ENCODE data around the gene FSTL4. TPM values are rescaled to one million over a fixed set of nuclear protein-coding genes. Genes with fewer than 3 reads are reported as not detected.
"Not testable (repeated sequence)": the region's sequence is repeated elsewhere in the genome, so short reads cannot be mapped to it uniquely, and the experiment has no call there.

FSTL4 gene
- total RNA-seq, 1 donor from 2014 or later: 0.07 TPM

GRCh38 chr5:133193794-133194193, 418.5 kb downstream of the FSTL4 start:
- H3K9me3 Mint-ChIP-seq (ENCODE audit: low read depth): no peaks in the 10 kb centered on the region
- DNase-seq (ENCODE audit: low spot score): no peak

GRCh38 chr5:133192716-133193115, 419.6 kb downstream of the FSTL4 start:
- no peaks in the 10 kb centered on the region for H3K36me3 Mint-ChIP-seq (ENCODE audit: low read depth)
- DNase-seq (ENCODE audit: low spot score): no peak
- no peaks in the 10 kb centered on the region for H3K9me3 Mint-ChIP-seq (ENCODE audit: low read depth)
- H3K27me3 Mint-ChIP-seq (ENCODE audit: low read depth): peaks cover 8% of the 10 kb centered on the region
- peaks cover 4% of the 10 kb centered on the region for H3K4me1 Mint-ChIP-seq (ENCODE audit: low read depth)
- H3K27ac Mint-ChIP-seq (ENCODE audit: unreplicated experiment): no peak overlapping the region
- no peak for TF ChIP-seq CTCF (IDR thresholded peaks at IDR 0.05)
- no peak overlapping the region for H3K4me3 Mint-ChIP-seq (ENCODE audit: unreplicated experiment)

More at GRCh38 chr5:133193794-133194193, 418.5 kb downstream of the FSTL4 start:
- no peak for TF ChIP-seq CTCF (IDR thresholded peaks at IDR 0.05)
- no peaks in the 10 kb centered on the region for H3K36me3 Mint-ChIP-seq (ENCODE audit: low read depth)
- H3K4me1 Mint-ChIP-seq (ENCODE audit: low read depth): peaks cover 4% of the 10 kb centered on the region
- H3K4me3 Mint-ChIP-seq (ENCODE audit: unreplicated experiment): no peak overlapping the region
- no peak overlapping the region for H3K27ac Mint-ChIP-seq (ENCODE audit: unreplicated experiment)
- H3K27me3 Mint-ChIP-seq (ENCODE audit: low read depth): peaks cover 3% of the 10 kb centered on the region

GRCh38 chr5:133189881-133190280, 422.5 kb downstream of the FSTL4 start:
- Mint-ChIP-seq H3K4me1 (ENCODE audit: low read depth) (no peaks in the 10 kb centered on the region), H3K27ac (ENCODE audit: unreplicated experiment) (no peak overlapping the region)
- no peak for DNase-seq (ENCODE audit: low spot score)

GRCh38 chr5:133179405-133179804, 432.9 kb downstream of the FSTL4 start:
- no peaks in the 10 kb centered on the region for H3K4me1 Mint-ChIP-seq (ENCODE audit: low read depth)
- no peak overlapping the region for H3K4me3 Mint-ChIP-seq (ENCODE audit: unreplicated experiment)
- peaks cover 3% of the 10 kb centered on the region for H3K27me3 Mint-ChIP-seq (ENCODE audit: low read depth)
- no peak for TF ChIP-seq CTCF (IDR thresholded peaks at IDR 0.05)
- H3K27ac Mint-ChIP-seq (ENCODE audit: unreplicated experiment): no peak overlapping the region
- H3K9me3 Mint-ChIP-seq (ENCODE audit: low read depth): no peaks in the 10 kb centered on the region
- H3K36me3 Mint-ChIP-seq (ENCODE audit: low read depth): no peaks in the 10 kb centered on the region
- DNase-seq (ENCODE audit: low spot score): no peak

More at GRCh38 chr5:133189881-133190280, 422.5 kb downstream of the FSTL4 start:
- no peaks in the 10 kb centered on the region for H3K36me3 Mint-ChIP-seq (ENCODE audit: low read depth)
- no peak for TF ChIP-seq CTCF (IDR thresholded peaks at IDR 0.05)
- H3K27me3 Mint-ChIP-seq (ENCODE audit: low read depth): peaks cover 8% of the 10 kb centered on the region
- no peak overlapping the region for H3K4me3 Mint-ChIP-seq (ENCODE audit: unreplicated experiment)
- no peaks in the 10 kb centered on the region for H3K9me3 Mint-ChIP-seq (ENCODE audit: low read depth)

- not testable (repeated sequence) for H3K4me3 Mint-ChIP-seq (ENCODE audit: unreplicated experiment); DNase-seq (ENCODE audit: low spot score); H3K4me1 Mint-ChIP-seq (ENCODE audit: low read depth); H3K27ac Mint-ChIP-seq (ENCODE audit: unreplicated experiment)
- Mint-ChIP-seq H3K36me3 (ENCODE audit: low read depth) (peaks cover 17% of the 10 kb centered on the region), H3K9me3 (ENCODE audit: low read depth) (peaks cover 33% of the 10 kb centered on the region), H3K27me3 (ENCODE audit: low read depth) (peaks cover 32% of the 10 kb centered on the region)
These were observed 441.5 kb downstream of the FSTL4 start for GRCh38 chr5:133170756-133171387.

GRCh38 chr5:133164759-133165158, 447.6 kb downstream of the FSTL4 start:
- no peak for TF ChIP-seq CTCF (IDR thresholded peaks at IDR 0.05)
- Mint-ChIP-seq H3K9me3 (ENCODE audit: low read depth) (peaks cover 29% of the 10 kb centered on the region), H3K36me3 (ENCODE audit: low read depth) (peaks cover 13% of the 10 kb centered on the region), H3K27me3 (ENCODE audit: low read depth) (peaks cover 27% of the 10 kb centered on the region), H3K4me3 (ENCODE audit: unreplicated experiment) (no peak overlapping the region), H3K27ac (ENCODE audit: unreplicated experiment) (no peak overlapping the region), H3K4me1 (ENCODE audit: low read depth) (no peaks in the 10 kb centered on the region)
- DNase-seq (ENCODE audit: low spot score): no peak
